Ovary (tissue), 9 donors: ENCODE results near the gene SEMA3E. TPM values are rescaled to one million over a fixed set of nuclear protein-coding genes. Genes with fewer than 3 reads are reported as not detected.

Source experiments
- DNase-seq, 5 donors: peaks; one replicate each; pipeline ENCODE4 v3.0.0-alpha.2; 2019 to 2020
- H3K27ac ChIP-seq, 2 donors: fragments of 200-600 bp; one replicate each; pipeline versions ENCODE4 v1.5.1 to v1.8.0; 2019 to 2022
- H3K27me3 ChIP-seq: fragments of 200-600 bp; one replicate; pipeline ENCODE4 v1.8.0; 2022
- H3K36me3 ChIP-seq: fragments of 200-600 bp; sonication (generic); one replicate; pipeline ENCODE4 v1.5.1; 2019
- H3K4me1 ChIP-seq: one replicate; pipeline ENCODE4 v1.8.1; 2013; ENCODE audit warnings: mild to moderate bottlenecking, moderate library complexity; ENCODE audit not compliant: insufficient read depth
- H3K4me3 ChIP-seq: fragments of 200-600 bp; sonication (generic); one replicate; pipeline ENCODE4 v1.5.1; 2017
- H3K9me3 ChIP-seq, 2 donors: fragments of 200-600 bp in 1 of 2; sonication (generic) in 1 of 2; one replicate each; pipeline versions ENCODE4 v1.5.1 to v1.8.1; 2013 to 2019; ENCODE audit warnings: mild to moderate bottlenecking in 1 of 2, moderate library complexity in 1 of 2
- EP300 ChIP-seq: sonication (generic); formaldehyde crosslinking; IDR thresholded peaks from one replicate; pipeline ENCODE4 v1.6.1; 2017; ENCODE audit warnings: antibody characterized with exemption
- POLR2A ChIP-seq: fragments of 450-650 bp; IDR thresholded peaks from one replicate; pipeline ENCODE4 v1.6.1; 2017; ENCODE audit warnings: antibody characterized with exemption, mild to moderate bottlenecking, moderate library complexity
- WGBS, 3 donors: extraction: QIAGEN DNeasy Blood & Tissue Kit in 1 of 3; methylation state at CpG; one replicate each; pipeline versions ENCODE4 v1.1.5 to v1.1.7; 2013 to 2017; 5-methylcytosine and 5-hydroxymethylcytosine counted together
- intact Hi-C, 4 donors: fragments of 100-400 bp; cut with DNase I; formaldehyde crosslinking; loops; one replicate each; pipeline versions ENCODE4 v1.11.0 to v1.15.1; 2022 to 2023
- polyA plus RNA-seq, 2 donors: library from polyadenylated mRNA; stranded (reverse); fragments of 200-250 nt in 1 of 2; fragments of 350-450 nt in 1 of 2; fragmentation: Illumina TruSeq in 1 of 2; extraction: RNeasy Lipid Tissue Mini Kit (QIAGEN cat#74804) in 1 of 2; gene quantifications; one replicate each; pipeline ENCODE4 v1.2.3, GENCODE V29; 2013 to 2014
- total RNA-seq, 7 donors: library from RNA; depleted of rRNA in 2 of 7; stranded (reverse); fragments of >200 nt in 2 of 7; fragmentation: NEBNext Ultra II Directional in 3 of 7; extraction: Animal tissue kit (Norgen Biotek cat#: 25700) in 3 of 7; gene quantifications; one replicate each; pipeline versions ENCODE4 v1.1.0 to v1.2.4, GENCODE V29; 2016 to 2023
- TF ChIP-seq, protein P1 (sequence below), 3 donors: fragments of 450-650 bp in 2 of 3; fragments of 200-600 bp in 1 of 3; IDR thresholded peaks; one replicate each; pipeline versions ENCODE4 v1.5.1 to v1.8.0; 2016 to 2022; ENCODE audit warnings: antibody characterized with exemption in 3 of 3, mild to moderate bottlenecking in 1 of 3
- donor health status: DM: no; HTN: no; CAD: no; lungs with moderate emphysema.
- donor health status: DM: no; HTN: no; CAD: no.
- donor health status: Bipolar disorder and iron deficiency.
- donor health status: DM: yes; HTN: yes; CAD: no.
- donor health status: DM: no; HTN: no; CAD: no.
- donor health status: DM: yes; HTN: yes; CAD: no.

Gene SEMA3E
- total and polyA plus RNA-seq, 9 donors: 0.10 to 2.2 (median 0.42) TPM; not detected in 2

DNA sequence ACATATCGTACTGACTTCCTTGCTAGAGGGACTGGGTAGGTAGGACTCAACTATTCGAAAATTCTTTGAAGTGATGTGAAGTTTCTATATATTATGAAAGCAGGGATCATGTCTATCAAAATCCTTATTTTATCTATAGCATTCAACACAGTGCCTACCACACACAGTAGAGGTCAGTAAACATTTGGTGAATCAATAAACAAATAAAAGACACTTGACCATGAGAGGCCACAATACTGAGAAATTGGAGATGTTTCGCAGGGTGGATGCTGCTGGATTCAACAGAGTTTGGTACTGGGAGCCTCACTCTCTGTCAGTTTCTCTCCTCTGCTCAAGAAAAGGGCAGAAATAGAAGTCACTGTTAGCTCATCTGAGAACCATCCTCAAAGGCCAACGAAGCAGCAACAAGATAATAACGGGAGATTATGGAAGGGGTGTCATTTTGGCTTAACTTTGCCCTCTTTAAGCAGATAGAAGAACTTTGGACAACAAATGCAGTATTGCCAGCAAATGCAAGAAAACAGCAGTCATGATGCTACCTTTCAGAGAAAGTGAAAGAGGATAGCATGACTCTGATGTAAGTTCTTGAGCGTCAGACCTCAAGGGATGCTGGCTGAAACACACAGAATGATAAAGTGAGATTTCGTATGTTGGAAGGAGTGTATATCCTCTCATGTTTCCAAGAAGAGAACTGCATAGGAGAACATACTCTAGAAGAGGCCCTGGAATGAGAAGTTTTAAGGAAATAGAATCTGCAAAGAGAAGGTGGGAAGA, 107.6 kb downstream of the SEMA3E start:
- no peaks in the 10 kb centered on the region for H3K36me3 ChIP-seq
- H3K27ac ChIP-seq: no peak overlapping the region
- H3K4me1 ChIP-seq: no peaks in the 10 kb centered on the region
- no peaks in the 10 kb centered on the region for H3K9me3 ChIP-seq
- WGBS, 3 donors: 76 to 87% (median 79%) methylated on average over 7 of the region's 7 CpGs
- intact Hi-C loops: no loop called here
- TF ChIP-seq, protein P1, sequence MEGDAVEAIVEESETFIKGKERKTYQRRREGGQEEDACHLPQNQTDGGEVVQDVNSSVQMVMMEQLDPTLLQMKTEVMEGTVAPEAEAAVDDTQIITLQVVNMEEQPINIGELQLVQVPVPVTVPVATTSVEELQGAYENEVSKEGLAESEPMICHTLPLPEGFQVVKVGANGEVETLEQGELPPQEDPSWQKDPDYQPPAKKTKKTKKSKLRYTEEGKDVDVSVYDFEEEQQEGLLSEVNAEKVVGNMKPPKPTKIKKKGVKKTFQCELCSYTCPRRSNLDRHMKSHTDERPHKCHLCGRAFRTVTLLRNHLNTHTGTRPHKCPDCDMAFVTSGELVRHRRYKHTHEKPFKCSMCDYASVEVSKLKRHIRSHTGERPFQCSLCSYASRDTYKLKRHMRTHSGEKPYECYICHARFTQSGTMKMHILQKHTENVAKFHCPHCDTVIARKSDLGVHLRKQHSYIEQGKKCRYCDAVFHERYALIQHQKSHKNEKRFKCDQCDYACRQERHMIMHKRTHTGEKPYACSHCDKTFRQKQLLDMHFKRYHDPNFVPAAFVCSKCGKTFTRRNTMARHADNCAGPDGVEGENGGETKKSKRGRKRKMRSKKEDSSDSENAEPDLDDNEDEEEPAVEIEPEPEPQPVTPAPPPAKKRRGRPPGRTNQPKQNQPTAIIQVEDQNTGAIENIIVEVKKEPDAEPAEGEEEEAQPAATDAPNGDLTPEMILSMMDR (IDR thresholded peaks at IDR 0.05): no peak
- TF ChIP-seq POLR2A (no peak), EP300 (no peak)
- no peak for DNase-seq
- no peak overlapping the region for H3K4me3 ChIP-seq
- peaks cover under 1% of the 10 kb centered on the region for H3K27me3 ChIP-seq

DNA sequence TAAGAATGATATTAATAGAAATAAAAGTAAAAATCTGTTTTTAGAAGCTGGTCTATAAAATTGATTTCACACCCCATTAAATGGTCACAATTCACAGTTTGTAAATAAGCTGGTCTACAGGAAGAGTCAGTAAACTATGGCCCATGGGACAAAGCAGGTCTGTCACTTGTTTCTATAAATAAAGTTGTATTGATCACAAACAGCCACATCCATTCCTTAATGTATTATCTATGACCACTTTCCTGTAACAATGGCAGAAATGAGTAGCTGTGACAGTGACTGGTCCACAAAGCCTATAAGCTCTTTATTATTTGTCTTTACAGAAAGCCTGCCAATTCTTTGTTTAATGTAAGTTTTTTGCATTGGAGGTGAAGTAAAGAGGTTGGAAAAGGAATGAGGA, 114.5 kb downstream of the SEMA3E start:
- H3K36me3 ChIP-seq: no peaks in the 10 kb centered on the region
- no peak overlapping the region for H3K4me3 ChIP-seq
- TF ChIP-seq POLR2A (no peak), EP300 (no peak)
- TF ChIP-seq, protein P1 (IDR thresholded peaks at IDR 0.05): no peak
- no peaks in the 10 kb centered on the region for H3K27me3 ChIP-seq
- DNase-seq: no peak
- intact Hi-C loops: no loop called here
- H3K4me1 ChIP-seq: no peaks in the 10 kb centered on the region
- no peak overlapping the region for H3K27ac ChIP-seq
- H3K9me3 ChIP-seq: no peaks in the 10 kb centered on the region

DNA sequence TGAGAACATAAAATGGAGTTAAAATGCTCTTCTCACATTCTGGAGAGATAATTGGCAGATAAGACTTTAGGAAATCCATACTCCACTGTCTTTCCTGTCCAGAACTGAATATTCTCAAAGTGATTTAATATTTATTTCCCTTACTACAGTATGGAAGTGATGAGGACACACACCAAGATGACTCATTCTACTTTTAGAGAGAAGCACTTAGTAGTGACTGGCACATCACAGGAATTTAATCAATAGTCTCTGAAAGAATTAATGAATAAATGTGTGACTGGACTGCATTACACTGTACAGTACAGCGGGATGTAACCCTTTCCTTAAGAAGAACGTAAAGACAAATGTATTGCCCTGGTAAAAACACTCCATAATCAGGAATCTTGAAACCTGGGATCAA, 116.7 kb downstream of the SEMA3E start:
- WGBS, 3 donors: 86 to 88% (median 87%) methylated on average over 2 of the region's 2 CpGs

DNA sequence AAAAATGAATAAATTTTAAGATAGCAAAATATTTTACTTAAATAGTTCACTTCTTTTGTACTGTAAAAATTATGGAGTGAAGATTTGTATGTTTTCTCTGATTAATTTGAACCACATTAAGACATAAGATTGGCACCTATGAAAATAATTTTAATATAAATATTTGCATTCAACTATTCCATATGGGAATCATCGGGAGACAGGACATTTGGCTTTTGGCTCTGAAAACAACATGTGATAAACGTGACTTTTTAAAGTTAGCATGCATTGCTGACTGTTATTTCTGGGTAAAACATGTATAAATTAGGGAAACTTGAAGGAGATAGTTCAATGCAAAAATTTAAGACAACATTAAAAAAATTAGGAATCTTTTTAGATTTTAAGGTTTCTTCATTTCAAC, 117.2 kb downstream of the SEMA3E start:
- Histone ChIP-seq H3K36me3 (no peaks in the 10 kb centered on the region), H3K27me3 (no peaks in the 10 kb centered on the region), H3K4me3 (no peak overlapping the region), H3K4me1 (no peaks in the 10 kb centered on the region), H3K27ac (no peak overlapping the region), H3K9me3 (no peaks in the 10 kb centered on the region)
- TF ChIP-seq EP300 (no peak), POLR2A (no peak)
- TF ChIP-seq, protein P1 (IDR thresholded peaks at IDR 0.05): no peak
- 36 to 46% (median 37%) methylated on average over 2 of the region's 2 CpGs for WGBS, 3 donors
- no peak for DNase-seq
- intact Hi-C loops: no loop called here

More for the DNA sequence above, 116.7 kb downstream of the SEMA3E start:
- DNase-seq: no peak
- no peak for TF ChIP-seq POLR2A
- TF ChIP-seq, protein P1 (IDR thresholded peaks at IDR 0.05): no peak
- no peak for TF ChIP-seq EP300
- no peak overlapping the region for H3K27ac ChIP-seq
- H3K27me3 ChIP-seq: no peaks in the 10 kb centered on the region
- intact Hi-C loops: no loop called here
- H3K4me3 ChIP-seq: no peak overlapping the region
- H3K9me3 ChIP-seq: no peaks in the 10 kb centered on the region
- H3K36me3 ChIP-seq: no peaks in the 10 kb centered on the region
- no peaks in the 10 kb centered on the region for H3K4me1 ChIP-seq
